D721Med (cell line): Measurements from ENCODE around the gene LTBP2.
A peak's percentile ranks its signal among the peaks of the same experiment; 100 is the strongest.

ENCODE experiments used
- DNase-seq: peaks from one replicate; pipeline ENCODE4 v3.0.0; 2011; ENCODE audit warnings: low spot score; ENCODE audit not compliant: insufficient read length
- FAIRE-seq: peaks from 2 replicates; lab custom pipeline; 2011; peaks lifted over from hg19 to GRCh38; lab: Jason Lieb, UNC
- CTCF ChIP-seq: IDR thresholded peaks from 2 replicates; pipeline ENCODE4 v1.5.1; 2012; ENCODE audit warnings: mild to moderate bottlenecking, control low read depth; ENCODE audit not compliant: insufficient read depth; ENCODE audit errors: missing control alignments

The LTBP2 gene

GRCh38 chr14:74575507-74575906 lies 36.5 kb downstream of the LTBP2 start:
- FAIRE-seq, result no peak
- TF ChIP-seq CTCF, result no peak
- DNase-seq, result no peak

DNA sequence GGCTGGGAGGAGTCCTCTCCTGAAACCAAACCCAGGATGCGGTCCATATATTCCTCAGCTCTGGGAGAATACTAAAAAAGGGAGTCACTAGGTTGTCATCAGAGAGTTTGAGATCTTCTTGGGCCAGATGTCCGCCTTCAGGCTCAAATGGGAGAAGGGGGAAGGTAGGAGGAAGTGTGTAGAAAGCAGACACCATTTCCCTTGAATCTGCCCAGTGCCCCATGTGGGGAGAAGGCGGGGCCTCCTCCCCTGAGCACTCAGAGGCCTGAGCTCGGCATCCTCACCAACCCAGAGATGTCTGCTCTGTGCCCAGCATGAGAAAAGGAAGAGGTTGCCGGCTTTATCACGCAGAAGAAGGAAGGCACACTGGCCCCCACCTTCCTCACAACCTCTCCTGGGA lies 37.3 kb downstream of the LTBP2 start:
- no peak for TF ChIP-seq CTCF
- no peak for DNase-seq
- no peak for FAIRE-seq

DNA sequence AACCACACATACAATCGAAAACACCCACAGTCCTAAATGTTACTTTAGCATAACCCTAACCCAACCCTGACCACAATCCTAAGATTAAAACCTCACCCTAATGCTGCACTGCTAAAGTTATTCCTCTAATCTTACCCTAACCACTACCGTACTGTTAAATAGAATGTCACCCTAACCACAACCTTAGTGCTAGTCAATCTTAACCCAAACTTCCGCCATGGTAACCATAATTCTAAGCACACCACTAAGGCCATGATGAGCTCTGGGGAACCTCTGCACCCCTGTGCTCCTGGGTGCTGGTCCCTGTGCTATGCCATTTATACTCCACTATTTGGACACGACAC lies 38.0 kb downstream of the LTBP2 start:
- TF ChIP-seq CTCF, result no peak
- FAIRE-seq (no peak), DNase-seq (no peak)

DNA sequence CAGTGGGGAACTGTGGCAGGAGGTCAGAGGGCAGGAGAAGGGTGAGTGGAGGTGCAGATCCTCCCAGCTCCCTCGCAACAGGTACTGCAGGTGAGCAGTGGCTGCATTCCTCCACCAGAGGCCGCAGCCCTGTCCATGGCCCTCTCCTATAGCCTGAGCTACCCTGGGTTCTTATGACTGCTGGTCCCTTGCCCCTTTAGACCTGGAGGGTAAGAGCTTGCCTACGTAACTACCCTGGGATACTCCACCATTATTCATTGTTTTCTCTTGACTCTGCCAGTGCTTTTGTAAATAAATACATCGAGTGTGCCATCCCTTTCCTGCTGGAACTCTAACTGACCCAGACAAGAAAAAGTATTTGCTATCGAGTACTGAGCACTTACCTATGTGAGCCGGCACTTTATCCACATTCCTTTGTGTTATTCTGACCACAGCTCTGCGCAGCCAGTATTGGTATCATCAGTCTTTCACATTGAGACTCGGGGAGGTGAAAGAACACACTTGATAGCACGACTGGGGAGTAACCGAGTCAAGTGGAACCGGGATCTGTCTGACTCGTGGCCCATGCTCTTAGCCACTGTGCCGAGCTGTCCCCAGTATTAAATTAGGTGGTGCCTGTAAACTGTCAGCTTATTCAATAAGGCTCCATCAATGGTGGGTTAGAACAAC lies 38.5 kb downstream of the LTBP2 start:
- DNase-seq (no peak), FAIRE-seq (no peak)

GRCh38 chr14:74572726-74573301 lies 39.2 kb downstream of the LTBP2 start:
- no peak for FAIRE-seq
- TF ChIP-seq CTCF, result no peak
- DNase-seq, result no peak

More for the DNA sequence above, 38.5 kb downstream of the LTBP2 start:
- no peak for TF ChIP-seq CTCF

DNA sequence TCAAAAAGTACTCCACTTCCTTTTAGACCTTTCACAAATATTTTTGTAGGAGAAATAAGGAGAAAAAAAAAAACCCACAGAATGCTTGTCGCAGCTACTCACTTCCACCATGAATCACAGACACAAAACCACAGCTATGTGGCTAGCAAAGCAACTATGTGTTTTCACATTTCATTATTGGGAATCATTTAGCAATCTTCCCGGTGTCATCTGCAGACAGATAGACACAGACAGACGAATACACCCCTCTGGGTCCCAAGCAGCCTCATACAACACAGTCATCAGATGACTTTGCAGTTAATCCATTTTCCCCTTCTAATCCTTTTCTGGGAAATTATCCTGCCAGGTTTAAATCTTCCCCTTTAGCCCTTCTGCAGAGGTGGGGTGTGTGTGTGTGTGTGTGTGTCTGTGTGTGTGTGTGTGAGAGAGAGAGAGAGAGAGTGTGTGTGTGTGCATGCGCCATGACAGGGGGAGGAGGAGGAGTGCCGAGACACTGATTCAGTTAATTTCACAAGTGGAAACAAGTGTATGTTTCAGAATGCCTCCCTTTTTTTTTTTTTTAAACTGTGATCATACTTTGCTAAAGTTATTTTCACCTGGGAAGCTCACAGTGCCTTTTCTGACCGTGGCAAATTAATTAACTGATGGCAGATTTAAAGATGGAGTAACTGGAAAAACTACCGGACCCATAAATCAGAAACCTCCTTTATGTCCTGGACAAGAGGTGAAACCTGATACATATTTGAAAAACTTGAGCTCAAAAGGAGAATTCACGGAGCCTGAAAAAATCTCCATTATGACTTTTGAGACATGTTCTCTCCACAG lies 39.9 kb downstream of the LTBP2 start:
- TF ChIP-seq CTCF, result no peak
- FAIRE-seq (no peak), DNase-seq (peak; percentile 53)
